GM18909 (cell line): ENCODE measurements around the gene GGACT.

Experiments
- ATAC-seq: cut with Tn5 transposase; IDR thresholded peaks from one replicate; pipeline ENCODE4 v1.9.1; 2021; ENCODE audit warnings: mild to moderate bottlenecking; ENCODE audit not compliant: unreplicated experiment, poor library complexity

The GGACT gene

DNA sequence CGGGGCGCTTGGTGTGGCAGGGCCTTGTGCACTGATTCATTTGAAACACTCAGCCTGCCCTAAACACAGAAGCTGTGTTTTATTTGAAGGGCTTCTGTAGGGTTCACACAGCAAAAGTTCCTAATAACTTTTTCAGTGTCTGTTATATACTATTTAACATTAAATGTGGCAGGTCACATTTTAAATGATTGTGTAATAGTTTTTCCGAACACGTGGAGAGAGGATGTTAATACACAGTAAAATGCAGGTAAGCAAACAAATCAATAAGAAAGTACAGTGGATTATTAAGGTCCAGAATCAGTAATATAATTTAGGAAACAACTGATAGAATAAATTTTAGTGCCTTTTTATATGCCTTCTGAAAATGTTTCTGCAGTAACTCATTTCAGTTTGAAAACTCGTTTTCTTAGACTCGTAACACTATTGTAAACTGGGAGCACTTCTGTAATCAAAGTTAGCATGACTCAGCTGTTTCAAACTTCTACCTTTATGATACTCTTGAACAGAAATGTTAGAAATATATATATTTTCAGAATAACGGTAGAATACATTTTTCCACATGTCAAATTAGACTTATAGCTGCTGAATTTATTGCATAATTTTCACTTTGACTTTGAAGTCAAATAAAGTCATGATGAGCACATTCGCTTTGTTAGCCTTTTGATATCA is 70.1 kb downstream of the GGACT start:
- ATAC-seq = no peak

GRCh38 chr13:100517728-100518127 is 70.9 kb downstream of the GGACT start:
- ATAC-seq = no peak

GRCh38 chr13:100517135-100517534 is 71.5 kb downstream of the GGACT start:
- no peak for ATAC-seq

DNA sequence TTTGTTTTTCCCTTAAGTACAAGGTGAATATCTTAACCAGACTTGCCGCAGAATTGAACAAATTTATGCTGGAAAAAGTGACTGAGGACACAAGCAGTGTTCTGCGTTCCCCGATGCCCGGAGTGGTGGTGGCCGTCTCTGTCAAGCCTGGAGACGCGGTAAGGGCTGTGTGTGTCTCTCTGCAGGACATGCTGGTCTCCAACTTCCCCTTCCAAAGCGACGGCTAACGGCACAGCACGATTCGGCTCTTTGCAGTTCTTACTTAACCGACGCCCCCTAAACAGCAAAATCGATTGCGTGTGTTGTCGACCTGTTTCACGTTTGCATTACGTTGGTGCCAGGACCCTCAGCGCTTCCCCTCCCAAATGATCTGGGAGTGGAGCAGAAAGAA is 73.2 kb downstream of the GGACT start:
- no peak for ATAC-seq

GRCh38 chr13:100514788-100515409 is 73.7 kb downstream of the GGACT start:
- peak; percentile 94 for ATAC-seq

- no peak for ATAC-seq
Measured at GRCh38 chr13:100513987-100514670, 74.5 kb downstream of the GGACT start.

DNA sequence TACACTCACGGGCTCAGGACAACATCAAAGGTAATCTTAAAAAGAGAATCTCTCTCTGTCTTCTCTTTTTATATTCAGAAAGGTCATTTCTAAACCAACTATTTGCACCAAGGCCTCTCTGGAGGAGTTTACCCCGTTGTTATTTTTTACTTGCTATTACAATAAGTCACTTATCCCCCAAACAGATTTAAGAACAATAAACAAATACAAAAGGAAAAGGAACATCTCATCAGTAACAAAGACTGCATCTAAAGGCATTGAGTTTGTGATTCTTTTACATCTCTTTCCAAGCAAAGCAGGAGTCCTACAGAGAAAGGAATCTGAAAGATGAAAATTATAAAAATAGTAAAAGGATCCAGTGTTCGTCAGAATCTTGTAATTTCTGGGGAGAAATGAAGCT is 75.4 kb downstream of the GGACT start:
- ATAC-seq = no peak

DNA sequence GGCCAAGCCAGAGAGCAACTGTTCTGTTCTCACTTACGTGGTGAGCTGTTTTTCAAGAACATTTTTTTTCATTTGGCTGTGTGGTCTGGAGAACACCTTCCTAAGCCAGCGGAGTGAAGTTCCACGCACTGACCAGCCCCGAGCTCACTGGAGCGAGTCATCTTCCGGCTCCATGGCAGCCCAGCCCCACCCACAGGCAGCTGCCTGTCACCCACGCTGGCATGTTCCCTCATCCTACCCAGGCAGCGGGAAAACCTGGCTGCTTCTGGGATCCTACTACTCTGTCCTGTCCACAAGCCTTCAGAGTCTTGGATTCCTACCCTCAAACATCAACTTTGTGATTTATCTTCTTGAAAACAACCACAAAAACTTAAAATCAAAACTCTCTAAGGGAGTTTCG is 76.2 kb downstream of the GGACT start:
- ATAC-seq = no peak

GRCh38 chr13:100511466-100511865 is 77.1 kb downstream of the GGACT start:
- ATAC-seq = no peak

- ATAC-seq = no peak
Measured at GRCh38 chr13:100510208-100510957, 78.2 kb downstream of the GGACT start.

DNA sequence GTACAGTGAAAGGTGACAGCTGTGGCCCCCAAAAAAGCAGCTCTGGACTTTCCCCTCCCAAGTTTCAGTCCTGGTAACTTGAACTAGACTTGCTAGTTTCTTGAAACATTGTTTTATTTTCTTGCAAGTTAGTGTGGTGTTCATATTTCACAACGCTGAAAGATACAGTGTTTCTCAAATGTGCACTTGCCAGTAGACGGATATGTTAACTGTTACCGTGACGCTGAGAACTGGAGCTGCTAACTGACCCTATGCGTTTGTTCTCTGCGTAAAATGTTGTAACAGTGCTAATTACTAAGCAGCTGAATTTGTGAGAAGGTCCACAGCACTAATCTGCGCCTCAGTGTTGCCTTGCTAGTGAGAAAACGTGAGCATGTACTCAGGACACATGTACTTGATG is 79.6 kb downstream of the GGACT start:
- no peak for ATAC-seq

DNA sequence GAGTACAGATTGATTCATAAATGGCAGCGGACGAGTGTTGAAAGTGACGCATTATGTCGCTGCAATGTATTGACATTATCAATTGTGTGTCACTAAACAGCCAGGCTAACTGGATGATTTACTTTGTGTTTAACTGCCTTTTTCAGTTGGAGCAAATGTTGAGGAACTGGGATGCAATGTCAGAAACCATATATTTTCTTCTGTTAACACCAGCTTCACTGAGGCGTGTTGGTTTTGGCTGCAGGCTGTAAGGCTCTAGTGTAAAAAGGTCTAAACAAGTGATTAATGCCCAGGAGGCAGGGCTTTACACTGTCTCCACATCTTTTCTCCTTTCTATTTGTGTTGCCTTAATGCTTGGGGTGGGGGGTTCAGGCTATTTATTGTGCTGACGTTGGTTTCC is 80.1 kb downstream of the GGACT start:
- ATAC-seq = no peak

- ATAC-seq = no peak
Measured at GRCh38 chr13:100506600-100507422, 81.8 kb downstream of the GGACT start.

GRCh38 chr13:100506154-100506553 is 82.4 kb downstream of the GGACT start:
- ATAC-seq = no peak

DNA sequence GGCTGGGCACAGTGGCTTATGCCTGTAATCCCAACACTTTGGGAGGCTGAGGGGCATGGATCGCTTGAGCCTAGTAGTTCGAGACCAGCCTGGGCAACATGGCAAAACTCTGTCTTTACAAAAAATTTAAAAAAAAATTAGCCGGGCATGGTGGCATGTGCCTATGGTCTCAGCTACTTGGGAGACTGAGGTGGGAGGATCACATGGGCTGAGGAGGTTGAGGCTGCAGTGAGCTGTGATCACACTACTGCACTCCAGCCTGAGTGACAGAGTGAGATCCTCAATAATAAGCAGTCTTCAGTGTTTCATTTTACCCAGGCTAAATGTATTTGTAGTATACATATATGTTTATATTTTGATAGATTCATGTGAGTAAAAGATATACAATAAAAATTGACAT is 85.0 kb downstream of the GGACT start:
- no peak for ATAC-seq

- ATAC-seq = no peak
Measured at GRCh38 chr13:100502446-100502845, 86.1 kb downstream of the GGACT start.

DNA sequence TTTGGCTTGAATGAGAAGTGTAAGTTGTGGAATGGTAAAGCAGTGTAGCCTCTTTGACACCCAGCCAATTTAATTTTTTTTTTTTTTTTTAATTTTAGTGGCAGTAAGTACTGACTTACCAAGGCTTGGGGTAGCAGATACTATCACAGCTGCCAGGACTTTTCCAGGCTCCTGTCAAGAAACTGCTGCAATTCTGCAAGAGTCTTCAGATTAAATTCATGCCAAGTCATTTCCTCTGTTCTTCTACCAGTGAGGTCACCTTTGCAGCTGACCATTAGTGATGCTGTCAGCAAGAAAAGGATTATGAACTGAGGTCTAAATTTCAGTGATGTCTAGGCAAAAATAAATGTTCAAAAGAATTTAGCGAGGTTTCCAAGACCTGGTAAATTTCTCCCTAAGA is 91.2 kb downstream of the GGACT start:
- ATAC-seq = no peak

GRCh38 chr13:100495455-100495854 is 93.1 kb downstream of the GGACT start:
- ATAC-seq = no peak

GRCh38 chr13:100493418-100493817 is 95.2 kb downstream of the GGACT start:
- no peak for ATAC-seq

DNA sequence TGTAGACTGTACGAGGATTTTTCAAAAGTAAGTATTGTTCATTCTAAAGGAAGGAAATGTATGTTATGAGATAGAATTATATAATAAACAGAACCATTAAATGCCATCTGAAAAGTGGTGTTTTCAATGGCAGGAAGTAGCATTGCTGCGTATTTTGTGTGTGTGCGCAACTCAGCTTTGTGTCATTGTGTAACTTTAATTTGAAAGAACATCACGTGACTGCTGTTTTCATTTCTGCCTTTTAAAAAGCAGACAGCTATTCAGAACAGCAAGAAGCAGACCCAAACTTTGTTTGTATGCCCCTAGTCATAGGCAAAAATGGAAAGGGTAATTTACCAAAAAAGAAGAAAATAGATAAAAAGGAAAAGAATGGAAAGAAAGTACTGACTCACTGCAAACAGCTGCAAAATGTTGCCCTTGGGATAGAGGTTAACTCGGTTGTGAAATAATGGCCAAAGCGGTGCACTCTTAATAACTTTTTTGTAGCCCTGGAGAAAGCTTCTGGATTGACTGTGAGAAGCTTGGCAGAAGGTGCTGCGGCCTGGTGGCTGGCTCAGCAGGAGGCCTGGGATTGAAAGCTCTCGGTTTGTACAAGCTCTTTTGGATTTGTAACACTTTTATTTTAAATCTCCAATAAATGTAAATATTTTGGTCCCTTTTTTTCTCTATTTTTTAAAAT is 97.3 kb downstream of the GGACT start:
- no peak for ATAC-seq
